Heart left ventricle (tissue), 13 donors: ENCODE results near the gene PIM1.

ENCODE experiments used
- POLR2A ChIP-seq, 2 donors: fragments of 450-650 bp; IDR thresholded peaks; one replicate each; pipeline ENCODE4 v1.6.1; 2017; ENCODE audit warnings: antibody characterized with exemption in 2 of 2, mild to moderate bottlenecking in 2 of 2, moderate library complexity in 2 of 2
- TF ChIP-seq, protein P1 (sequence below), 12 donors: fragments of 200-600 bp; sonication (generic) in 4 of 12; IDR thresholded peaks; one replicate each; pipeline versions ENCODE4 v1.5.0 to v1.8.0; 2018 to 2022; ENCODE audit warnings: antibody characterized with exemption in 12 of 12, mild to moderate bottlenecking in 5 of 12
- donor health status: ischemic (EF 13 %, LVEDD 7.1; RV severe dilation, severe dysfunction).
- donor health status: DM: no; HTN: yes; CAD: no.
- donor health status: DM: no; HTN: no; CAD: no.
- donor health status: ischemic (EF 25% LVEDD 6.9; RV normal size, moderate dysfunction).
- donor health status: ischemic (EF 25% LVEDD 5.7; RV mildly dilated, moderate dysfunction).
- donor health status: ischemic (EF 35%, LVEDD 5.7; RV mildly dilated, moderate dysfunction).
- donor health status: nonischemic (EF 11% LVEDD 7.7; RV severe dilation, severe dysfunction).
- donor health status: DM: yes; HTN: yes; CAD: no.
- donor health status: PGD.
- donor health status: ischemic (EF 29% LVEDD 5.4; RV normal size, mild dysfunction).
- donor health status: nonischemic (EF 23%, LVEDD 6.1; RV moderate dilation, normal function).

DNA sequence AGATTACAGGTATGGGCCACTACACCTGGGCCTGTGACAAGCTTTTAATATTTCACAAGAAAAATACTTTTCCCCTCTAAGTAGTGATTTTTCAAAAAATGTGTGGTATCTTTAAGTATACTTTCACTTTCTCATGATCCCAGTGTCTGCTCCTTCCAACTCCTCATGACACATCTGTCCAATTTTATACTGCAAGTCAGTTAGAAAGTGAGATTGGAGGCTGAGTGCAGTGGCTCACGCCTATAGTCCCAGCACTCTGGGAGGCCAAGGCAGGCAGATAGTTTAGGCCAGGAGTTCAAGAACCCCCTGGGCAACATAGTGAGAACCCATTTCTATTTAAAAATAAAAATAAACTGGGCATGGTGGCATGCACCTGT is 20.2 kb downstream of the PIM1 start:
- TF ChIP-seq, protein P1, sequence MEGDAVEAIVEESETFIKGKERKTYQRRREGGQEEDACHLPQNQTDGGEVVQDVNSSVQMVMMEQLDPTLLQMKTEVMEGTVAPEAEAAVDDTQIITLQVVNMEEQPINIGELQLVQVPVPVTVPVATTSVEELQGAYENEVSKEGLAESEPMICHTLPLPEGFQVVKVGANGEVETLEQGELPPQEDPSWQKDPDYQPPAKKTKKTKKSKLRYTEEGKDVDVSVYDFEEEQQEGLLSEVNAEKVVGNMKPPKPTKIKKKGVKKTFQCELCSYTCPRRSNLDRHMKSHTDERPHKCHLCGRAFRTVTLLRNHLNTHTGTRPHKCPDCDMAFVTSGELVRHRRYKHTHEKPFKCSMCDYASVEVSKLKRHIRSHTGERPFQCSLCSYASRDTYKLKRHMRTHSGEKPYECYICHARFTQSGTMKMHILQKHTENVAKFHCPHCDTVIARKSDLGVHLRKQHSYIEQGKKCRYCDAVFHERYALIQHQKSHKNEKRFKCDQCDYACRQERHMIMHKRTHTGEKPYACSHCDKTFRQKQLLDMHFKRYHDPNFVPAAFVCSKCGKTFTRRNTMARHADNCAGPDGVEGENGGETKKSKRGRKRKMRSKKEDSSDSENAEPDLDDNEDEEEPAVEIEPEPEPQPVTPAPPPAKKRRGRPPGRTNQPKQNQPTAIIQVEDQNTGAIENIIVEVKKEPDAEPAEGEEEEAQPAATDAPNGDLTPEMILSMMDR (IDR thresholded peaks at IDR 0.05), result no peak
- no peak for TF ChIP-seq POLR2A (IDR thresholded peaks at IDR 0.05)
